ENCODE measurements around the gene SLC39A2.
"Not testable (repeated sequence)": the region's sequence is repeated elsewhere in the genome, so short reads cannot be mapped to it uniquely, and the experiment has no call there.

SLC39A2 gene

GRCh38 chr14:21025371-21026273, 26.5 kb downstream of the SLC39A2 start:
- no peak for DNase-seq (ENCODE audit: low spot score)

DNA sequence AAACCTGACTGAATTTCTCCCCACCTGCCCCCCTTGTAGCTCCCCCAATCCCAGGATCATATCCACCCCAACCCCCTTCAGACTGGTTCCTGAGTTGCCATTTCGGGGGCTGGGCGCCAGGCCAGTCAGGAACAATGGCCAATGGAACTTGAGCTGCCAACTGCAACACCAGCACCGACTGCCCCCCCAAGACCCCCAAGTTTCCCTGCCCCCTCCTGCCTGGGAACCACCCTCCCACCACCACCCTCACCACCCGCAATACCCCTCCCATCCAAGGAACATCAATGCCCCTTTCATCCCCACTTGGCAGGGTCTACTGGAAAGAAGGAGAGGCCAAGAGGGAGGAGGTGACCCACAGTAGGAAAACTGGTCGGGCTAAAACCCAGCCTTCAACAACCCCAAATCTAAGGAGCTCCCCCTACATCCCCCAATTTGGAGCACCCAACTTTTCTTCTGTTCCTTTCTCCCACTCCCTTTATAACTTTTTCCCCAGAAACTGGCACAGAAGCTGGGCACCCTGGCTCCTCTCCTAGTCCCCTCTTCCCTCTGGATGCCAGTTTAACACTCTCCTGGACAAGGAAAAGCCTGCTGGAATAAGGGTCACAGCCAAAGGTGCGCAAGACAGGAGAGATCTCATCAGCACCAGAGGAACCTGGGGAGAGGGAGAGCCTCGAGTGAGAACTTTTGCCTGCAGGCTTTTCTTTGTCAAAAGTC, 27.3 kb downstream of the SLC39A2 start:
- no peak for DNase-seq (ENCODE audit: low spot score)

GRCh38 chr14:21026988-21027315, 27.9 kb downstream of the SLC39A2 start:
- no peak for DNase-seq (ENCODE audit: low spot score)

- no peak for DNase-seq (ENCODE audit: low spot score)
Observed at GRCh38 chr14:21029917-21030316, 30.8 kb downstream of the SLC39A2 start, which contains the start of gene TPPP2. TSS of gene TPPP2 (plus strand) at chr14:21030217. CDS start at chr14:21030582, 365 bp downstream.

- DNase-seq (ENCODE audit: low spot score) = no peak
Observed at GRCh38 chr14:21030531-21030930, 31.4 kb downstream of the SLC39A2 start.

GRCh38 chr14:21032326-21033132, 33.4 kb downstream of the SLC39A2 start:
- no peak for DNase-seq (ENCODE audit: low spot score)

- no peak for DNase-seq (ENCODE audit: low spot score)
Observed at GRCh38 chr14:21033133-21033698, 34.1 kb downstream of the SLC39A2 start.

DNA sequence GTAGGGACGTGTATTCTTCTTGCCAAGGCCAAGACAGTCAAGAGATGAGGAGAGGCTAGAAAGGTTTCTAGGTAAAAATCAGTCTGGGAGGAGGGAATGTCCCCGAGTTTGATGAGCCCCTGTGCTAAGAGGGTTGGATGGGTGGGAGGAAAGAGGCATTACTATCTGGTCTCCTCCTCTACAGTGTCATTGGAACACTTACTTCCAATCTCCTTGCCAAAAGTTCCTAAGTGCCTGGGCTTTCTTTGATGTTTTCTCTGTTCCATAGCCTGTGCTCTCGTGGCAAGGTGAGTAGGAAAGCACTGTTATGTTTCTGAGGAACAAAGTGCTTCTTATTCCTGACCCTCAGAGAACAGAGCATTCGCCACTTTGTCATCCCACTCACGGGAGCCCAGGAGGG, 35.6 kb downstream of the SLC39A2 start, which contains the start of gene RNASE13:
RNASE13 (minus strand) TSS at position 101 of the 400 bp plus-strand sequence. CDS start 519 bp downstream, outside the sequence.
- no peak for DNase-seq (ENCODE audit: low spot score)

GRCh38 chr14:21036751-21037150, 37.7 kb downstream of the SLC39A2 start:
- no peak for DNase-seq (ENCODE audit: low spot score)

DNA sequence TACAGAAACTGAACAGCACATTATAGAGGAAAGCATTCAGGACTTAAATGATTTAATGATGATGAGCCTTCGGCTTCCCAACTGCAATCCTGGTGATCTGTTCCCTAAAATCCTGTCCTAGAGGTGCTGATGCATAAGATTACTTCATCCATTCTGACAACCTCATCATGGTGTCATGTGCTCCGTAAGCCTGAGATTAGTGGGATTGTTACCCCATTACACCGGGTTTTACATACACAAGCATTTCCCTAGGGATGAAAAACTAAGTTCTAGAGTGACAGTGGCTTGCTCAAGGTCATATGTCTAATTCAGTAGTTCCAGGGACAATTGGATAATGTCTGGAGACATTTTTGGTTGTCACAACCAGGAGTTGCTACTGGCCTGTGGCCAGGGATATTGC, 38.1 kb downstream of the SLC39A2 start:
- DNase-seq (ENCODE audit: low spot score) = no peak

DNA sequence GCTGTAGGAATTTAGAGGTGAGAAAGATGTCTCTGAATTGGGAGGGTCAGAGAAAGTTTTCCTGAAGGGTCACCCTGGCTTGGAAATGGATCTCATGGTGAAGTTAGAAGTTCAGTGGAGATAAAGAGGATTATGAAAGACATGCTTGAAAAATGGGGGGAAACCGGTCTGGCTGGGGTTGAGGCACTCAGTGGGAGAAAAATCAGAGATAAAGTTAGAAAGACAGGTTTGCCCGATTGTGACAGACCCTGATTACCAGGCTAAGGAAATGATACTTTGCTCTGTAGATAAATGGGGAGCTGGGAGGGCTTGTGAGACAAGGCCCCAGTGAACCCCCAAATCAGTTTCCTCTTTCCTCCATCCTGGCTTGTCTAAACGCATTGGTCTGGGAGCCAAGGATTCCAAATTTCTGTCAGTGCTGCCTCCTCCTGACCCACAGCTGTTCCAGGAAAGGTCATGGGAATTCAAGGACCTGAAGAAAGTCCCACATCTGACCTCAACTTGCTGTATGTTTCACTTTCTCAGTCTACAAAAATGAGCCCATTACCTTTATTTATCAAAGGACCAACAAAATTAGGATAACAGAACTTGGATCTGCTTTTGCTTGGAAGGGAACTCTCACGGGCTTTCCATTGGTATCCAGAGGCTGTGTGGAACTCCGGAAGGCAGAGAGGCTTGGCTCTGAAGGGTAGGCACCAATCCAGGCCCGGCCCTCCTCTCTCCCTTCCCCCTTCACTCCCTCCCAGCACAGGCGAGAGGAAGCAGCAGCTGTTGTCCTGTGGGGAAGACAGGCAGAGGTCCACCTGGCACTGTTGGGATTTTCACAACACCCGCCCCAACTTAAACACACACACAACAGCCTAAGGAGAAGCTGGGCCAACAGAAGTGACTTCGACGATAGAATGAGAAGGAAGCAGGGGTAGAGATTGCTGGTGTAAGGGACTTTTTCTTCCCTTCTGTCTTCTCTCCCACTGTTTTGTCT, 39.6 kb downstream of the SLC39A2 start:
- peak; percentile 71 for DNase-seq (ENCODE audit: low spot score)

GRCh38 chr14:21039585-21040369, 40.7 kb downstream of the SLC39A2 start:
- DNase-seq (ENCODE audit: low spot score) = peak; percentile 78

- DNase-seq (ENCODE audit: low spot score) = no peak
Observed at GRCh38 chr14:21040370-21040925, 41.4 kb downstream of the SLC39A2 start.

- not testable (repeated sequence) for DNase-seq (ENCODE audit: low spot score)
Observed at GRCh38 chr14:21040941-21041340, 41.8 kb downstream of the SLC39A2 start.

GRCh38 chr14:21041676-21042433, 42.8 kb downstream of the SLC39A2 start, which contains the start of gene RNASE7:
TSS of gene RNASE7 (plus strand) at chr14:21042362. CDS start at chr14:21042993, 631 bp downstream.
- DNase-seq (ENCODE audit: low spot score) = peak; percentile 55

- DNase-seq (ENCODE audit: low spot score) = no peak
Observed at GRCh38 chr14:21042918-21043317, 43.8 kb downstream of the SLC39A2 start.

DNA sequence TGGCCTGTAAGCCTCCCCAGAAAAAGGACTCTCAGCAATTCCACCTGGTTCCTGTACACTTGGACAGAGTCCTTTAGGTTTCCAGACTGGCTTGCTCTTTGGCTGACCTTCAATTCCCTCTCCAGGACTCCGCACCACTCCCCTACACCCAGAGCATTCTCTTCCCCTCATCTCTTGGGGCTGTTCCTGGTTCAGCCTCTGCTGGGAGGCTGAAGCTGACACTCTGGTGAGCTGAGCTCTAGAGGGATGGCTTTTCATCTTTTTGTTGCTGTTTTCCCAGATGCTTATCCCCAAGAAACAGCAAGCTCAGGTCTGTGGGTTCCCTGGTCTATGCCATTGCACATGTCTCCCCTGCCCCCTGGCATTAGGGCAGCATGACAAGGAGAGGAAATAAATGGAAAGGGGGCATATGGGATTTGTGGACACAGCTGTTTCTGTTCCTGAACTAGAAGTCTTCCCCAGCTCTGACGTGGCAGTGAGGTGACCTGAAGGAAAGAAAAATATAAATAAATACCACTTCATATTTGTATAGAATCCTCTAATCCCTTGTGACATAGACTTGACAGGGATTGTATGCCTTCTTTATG, 44.4 kb downstream of the SLC39A2 start:
- DNase-seq (ENCODE audit: low spot score) = no peak

DNA sequence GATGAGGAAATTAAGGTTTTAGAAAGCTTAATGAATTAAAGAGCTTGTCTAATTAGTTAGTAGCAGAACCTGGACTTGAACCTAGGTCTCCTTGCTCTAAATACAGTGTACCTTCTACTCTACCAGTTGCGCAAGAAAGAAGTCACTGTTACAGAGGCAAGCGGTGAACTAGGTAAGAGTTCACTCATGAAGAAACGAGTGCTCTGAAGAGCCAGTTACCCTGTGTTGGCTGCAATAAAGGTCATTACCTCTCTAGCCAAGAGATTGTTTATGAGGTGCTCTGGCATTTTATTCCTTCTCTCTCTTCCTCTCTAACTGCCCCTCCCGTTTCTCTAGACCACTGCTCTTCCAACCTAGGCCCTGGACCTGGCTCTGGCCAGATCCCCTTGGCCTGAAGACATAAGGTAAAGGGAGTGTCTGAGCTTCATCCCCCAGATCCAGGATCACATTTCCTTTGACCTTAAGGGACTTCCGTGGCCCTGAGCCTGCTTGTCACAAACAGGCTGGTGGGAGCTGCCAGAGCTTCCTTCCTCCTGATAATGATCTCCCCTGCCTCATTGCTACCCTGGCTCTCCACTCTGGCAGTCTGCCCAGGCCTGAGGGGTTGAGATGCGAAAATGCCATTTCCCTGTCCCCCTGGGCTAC, 45.0 kb downstream of the SLC39A2 start:
- DNase-seq (ENCODE audit: low spot score) = no peak
